Activated naive CD4-positive, alpha-beta T cell treated with anti-CD3 and anti-CD28 coated beads, Interleukin-2, amount 50 U/mL, for 72 hours (primary cell): ENCODE results near the gene PSAPL1. TPM values are rescaled to one million over a fixed set of nuclear protein-coding genes. Genes with fewer than 3 reads are reported as not detected.

Experiments
- ATAC-seq, 2 donors: fragments of 150-1000 bp; cut with Tn5 transposase; 2 replicates each; pipeline ENCODE4 v1.10.0; 2021; ENCODE audit warnings: mild to moderate bottlenecking in 2 of 2, moderate library complexity in 2 of 2
- DNase-seq, 2 donors: peaks; one replicate each; pipeline ENCODE4 v3.0.0; 2021 to 2022; ENCODE audit warnings: low spot score in 2 of 2
- H3K27ac Mint-ChIP-seq, 2 donors: one replicate each; pipeline ENCODE4 v1.8.0; 2022; ENCODE audit warnings: mild to moderate bottlenecking in 2 of 2, mixed read lengths in 2 of 2
- H3K36me3 Mint-ChIP-seq, 2 donors: one replicate each; pipeline ENCODE4 v1.8.0; 2022; ENCODE audit warnings: mixed read lengths in 2 of 2
- H3K9me3 Mint-ChIP-seq, 2 donors: one replicate each; pipeline ENCODE4 v1.8.0; 2022; ENCODE audit warnings: mixed read lengths in 2 of 2
- total RNA-seq, 2 donors: library from RNA; stranded (reverse); gene quantifications; one replicate each; pipeline ENCODE4 v1.2.3, GENCODE V29; 2022

Gene PSAPL1
- total RNA-seq, 2 donors from 2014 or later = not detected

DNA sequence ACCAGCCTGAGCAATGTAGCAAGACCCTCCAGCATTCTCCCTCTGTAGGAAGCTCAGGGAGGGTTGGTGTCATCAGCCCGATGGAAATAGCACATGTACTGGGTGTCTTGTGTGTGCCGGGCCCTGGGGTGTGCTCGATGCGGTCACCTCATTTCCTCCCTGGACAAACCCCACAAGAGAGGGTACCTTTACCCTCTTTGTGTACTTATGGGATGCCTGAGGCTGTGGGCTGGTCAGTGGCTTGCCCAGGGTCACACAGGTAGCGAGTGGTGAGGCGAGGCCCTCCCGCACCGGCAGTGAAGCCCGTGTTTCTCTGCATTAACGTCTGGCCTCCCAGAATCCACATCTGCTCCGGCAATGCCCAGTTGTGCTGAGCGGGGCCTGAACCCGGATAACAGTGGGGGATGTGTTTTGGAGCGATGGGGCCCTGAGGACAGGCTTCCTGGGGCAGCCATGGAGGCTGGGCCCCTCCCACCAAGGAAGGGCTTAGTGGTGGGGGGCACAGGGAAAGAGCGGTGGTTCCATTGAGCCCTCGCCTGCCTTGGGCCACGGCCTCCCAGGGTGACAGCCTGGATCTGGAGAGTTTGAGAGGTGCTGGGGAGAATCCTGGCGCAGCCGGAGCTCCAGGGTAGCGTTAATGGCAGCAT is 8.1 kb downstream of the PSAPL1 start:
- Mint-ChIP-seq H3K36me3 (no peaks in the 10 kb centered on the region), H3K27ac (no peak overlapping the region), H3K9me3 (no peaks in the 10 kb centered on the region)
- ATAC-seq (no peak), DNase-seq (peak in 1 of 2 donors; percentile 18)

DNA sequence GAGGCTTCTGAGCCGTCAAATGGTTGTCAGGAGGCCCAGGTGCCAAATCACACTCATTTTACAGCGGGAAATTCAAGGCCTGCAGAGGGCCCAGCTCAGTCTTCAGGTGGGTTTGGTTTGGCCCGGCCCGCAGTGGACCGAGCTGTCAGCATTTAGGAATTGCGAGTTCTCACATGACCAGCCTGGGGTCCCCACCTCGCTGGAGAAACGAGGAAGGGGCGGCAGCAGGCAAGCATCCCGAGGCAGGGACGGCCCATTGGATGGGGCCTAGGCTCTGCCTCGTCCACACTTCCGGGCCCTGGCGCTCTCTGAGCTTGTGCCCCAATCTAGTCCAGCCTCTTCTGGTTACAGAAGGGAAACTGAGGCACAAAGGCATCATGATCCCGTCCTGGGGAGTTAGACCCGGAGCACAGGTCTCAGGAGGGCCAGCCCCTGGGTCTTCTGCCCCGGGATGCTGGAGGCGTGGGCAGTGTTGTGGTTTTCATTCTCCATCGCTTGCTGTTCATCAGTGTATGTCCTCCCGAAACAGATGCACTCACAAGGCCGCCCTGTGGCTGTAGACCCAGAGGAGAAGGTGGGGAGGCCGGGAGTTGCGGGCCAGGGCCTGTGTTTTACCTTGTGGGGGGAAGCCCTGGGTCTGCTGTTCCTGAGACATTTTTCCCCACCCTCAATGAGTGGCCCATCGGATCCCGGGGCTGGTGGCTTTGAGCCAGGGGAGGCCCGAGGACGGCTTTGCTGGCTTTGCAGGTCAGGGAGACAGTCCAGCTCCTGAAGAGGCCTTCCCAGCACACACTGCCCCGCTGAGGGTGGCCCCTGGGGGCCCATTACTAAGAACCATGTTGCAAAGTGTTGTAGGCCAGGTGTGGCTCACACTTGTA is 8.9 kb downstream of the PSAPL1 start:
- no peaks in the 10 kb centered on the region for H3K9me3 Mint-ChIP-seq
- DNase-seq (peak in 1 of 2 donors; percentile 20), ATAC-seq (no peak)
- no peaks in the 10 kb centered on the region for H3K36me3 Mint-ChIP-seq
- no peak overlapping the region for H3K27ac Mint-ChIP-seq

DNA sequence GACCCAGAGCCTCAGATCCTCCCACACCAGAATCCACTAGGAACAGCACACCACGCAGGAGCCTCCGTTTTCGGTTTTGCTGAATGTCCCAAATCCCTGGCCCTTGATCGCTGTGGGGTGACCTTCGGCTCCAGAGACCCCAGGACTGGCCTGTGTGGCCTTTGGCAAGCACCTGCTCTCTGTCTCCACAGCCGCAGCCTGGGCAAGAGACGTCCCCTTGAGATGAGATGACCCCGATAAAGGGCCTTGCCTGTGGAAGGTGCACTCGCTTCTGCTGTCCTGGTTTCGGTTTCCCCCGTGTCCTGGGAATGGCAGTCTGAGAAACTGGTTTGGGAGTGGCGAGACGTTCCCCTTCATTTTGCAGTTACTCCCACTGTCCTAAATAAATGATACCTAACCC is 9.6 kb downstream of the PSAPL1 start:
- Mint-ChIP-seq H3K36me3 (no peaks in the 10 kb centered on the region), H3K27ac (no peak overlapping the region), H3K9me3 (no peaks in the 10 kb centered on the region)
- DNase-seq (peak in 1 of 2 donors; percentile 45), ATAC-seq (no peak)

DNA sequence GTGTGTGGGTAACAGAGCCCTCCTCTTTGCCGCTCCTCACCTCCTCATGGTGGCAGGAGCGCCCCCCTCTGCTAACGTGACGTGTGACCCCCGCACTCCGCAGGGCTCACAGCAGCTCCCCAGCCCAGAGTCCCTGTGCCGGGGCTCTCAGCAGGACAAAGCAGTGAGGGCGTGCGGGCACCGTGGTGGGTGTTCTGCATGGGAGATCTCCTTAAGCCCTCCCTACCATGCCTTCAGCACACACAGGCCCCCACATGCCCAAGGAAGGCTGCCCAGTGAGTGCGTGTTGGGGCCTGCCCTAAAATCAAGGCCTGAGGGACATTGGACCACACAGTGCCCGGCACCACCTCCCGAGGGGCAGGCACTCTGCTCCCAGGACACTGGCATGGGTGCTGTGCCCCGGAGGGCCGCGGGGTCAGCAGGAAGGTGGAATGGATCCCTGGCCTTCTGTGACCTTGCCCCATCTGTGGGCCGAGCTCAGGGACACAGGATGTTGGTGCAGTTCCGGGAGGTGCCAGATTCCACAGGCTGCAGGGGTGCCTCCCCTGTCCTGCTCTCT is 10.1 kb downstream of the PSAPL1 start:
- peak in 1 of 2 donors; percentile 25 for DNase-seq
- Mint-ChIP-seq H3K36me3 (no peaks in the 10 kb centered on the region), H3K9me3 (no peaks in the 10 kb centered on the region), H3K27ac (no peak overlapping the region)
- no peak for ATAC-seq

DNA sequence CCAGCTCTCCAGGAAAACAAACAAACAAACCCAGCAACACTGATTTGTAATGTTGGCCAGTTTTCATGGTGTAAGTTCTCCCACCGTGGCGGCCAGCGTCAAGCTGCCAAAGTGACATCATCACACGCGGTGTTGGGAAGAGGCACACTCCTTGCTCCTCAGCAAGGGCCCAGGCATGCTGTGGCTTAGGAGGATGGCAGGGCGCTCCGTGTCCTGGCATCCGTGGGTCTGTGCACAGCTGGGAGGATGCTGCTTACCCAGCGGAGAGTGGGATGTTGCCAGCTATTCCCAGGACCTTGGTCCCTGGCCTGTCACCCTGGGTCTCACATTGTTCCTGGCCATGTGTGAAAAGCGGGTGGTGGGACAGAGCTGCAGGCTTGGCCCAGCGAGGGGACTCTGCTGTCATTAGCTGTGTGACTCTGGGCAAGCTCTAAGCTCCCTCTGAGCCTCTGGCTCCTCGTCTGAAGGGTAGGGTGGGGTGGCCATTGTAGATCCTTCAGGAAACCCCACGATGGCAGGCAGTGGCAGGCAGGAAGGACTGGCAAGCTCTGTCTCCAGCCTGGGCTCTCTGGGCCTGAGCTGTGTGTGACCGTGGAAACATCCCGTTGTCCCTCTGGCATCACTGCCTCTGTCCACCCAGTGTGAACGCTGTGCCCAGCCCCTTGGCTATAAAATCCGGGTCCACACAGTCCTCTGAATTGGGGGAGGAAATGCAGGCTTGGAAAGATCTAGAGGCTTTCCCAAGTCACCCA is 10.8 kb downstream of the PSAPL1 start:
- Mint-ChIP-seq H3K27ac (no peak overlapping the region), H3K36me3 (no peaks in the 10 kb centered on the region), H3K9me3 (peaks cover 0 to 1% of the 10 kb centered on the region in 2 donors)
- ATAC-seq = no peak
- DNase-seq = peak in 1 of 2 donors; percentile 31

DNA sequence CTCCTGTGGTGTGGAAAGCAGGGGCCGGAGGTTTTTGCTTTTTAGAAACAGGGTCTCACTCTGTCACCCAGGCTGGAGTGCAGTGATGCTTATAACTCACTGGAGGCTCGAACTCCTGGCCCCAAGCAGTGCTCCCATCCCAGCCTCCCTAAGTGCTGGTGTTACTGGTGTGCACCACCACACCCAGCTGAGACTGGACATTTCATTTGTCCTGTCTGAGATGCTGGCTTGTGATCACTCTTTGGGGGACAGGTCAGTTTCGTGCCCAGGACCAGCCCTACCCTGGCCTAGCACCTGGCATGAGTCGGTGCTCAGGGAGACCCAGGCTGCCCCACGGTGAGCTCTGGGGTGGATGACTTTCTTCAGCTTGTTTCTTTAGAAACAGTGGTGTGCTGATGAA is 11.3 kb downstream of the PSAPL1 start:
- Mint-ChIP-seq H3K9me3 (peaks cover 0 to 6% of the 10 kb centered on the region in 2 donors), H3K36me3 (no peaks in the 10 kb centered on the region), H3K27ac (no peak overlapping the region)
- DNase-seq = peak in 1 of 2 donors; percentile 30
- no peak for ATAC-seq

DNA sequence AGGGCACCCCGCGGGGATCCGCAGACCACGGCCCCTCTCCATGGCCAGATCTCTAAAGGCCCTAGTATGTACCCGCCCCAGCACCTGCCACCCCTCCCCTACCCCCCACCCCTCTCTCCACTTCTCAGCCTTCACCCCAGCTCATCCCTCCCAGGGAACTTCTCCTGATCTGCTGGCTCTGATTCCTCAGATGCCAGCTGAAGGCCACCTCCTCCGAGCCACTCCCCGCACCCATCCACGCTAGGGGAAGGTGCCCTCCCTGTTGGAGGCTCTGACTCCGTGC is 11.9 kb downstream of the PSAPL1 start:
- no peaks in the 10 kb centered on the region for H3K36me3 Mint-ChIP-seq
- DNase-seq = no peak
- no peak for ATAC-seq
- no peak overlapping the region for H3K27ac Mint-ChIP-seq
- peaks cover 0 to 11% of the 10 kb centered on the region in 2 donors for H3K9me3 Mint-ChIP-seq

DNA sequence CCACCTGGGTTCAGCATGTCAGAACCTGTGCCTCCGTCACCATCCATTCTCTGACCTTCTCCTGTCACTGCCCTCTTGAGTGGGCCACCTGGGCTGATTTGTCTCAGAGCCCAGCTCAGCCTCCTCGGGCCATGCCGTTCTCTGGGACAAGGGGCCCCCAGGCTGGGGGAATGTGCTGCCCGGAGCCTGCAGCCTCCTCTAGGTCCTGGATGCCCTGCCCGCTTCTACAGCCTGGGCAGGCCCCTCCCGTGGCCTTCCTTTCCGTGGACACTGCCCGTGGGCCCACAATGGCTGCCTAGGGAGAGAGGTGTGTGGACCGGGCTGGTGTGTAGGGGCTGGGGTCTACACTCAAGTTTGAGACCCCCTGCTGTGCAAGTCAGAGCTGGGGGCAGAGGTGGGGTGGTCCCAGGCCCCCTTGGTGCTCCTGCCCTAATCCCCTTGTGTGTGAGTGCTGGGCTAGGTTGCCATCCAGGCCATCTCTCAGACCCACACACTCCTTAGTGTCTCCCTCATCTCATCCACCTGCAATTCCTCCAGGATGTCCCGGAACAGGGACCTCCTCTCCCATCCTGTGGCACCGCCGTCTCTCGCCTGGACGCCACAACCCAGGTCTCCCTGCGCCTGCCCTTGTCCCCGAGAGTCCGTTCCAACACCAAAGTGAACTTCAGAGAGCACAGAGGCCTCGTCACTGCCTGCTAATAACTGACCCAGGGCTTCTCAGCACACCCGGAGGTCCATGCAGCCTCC is 12.4 kb downstream of the PSAPL1 start:
- DNase-seq = peak in 1 of 2 donors; percentile 49
- no peak overlapping the region for H3K27ac Mint-ChIP-seq

DNA sequence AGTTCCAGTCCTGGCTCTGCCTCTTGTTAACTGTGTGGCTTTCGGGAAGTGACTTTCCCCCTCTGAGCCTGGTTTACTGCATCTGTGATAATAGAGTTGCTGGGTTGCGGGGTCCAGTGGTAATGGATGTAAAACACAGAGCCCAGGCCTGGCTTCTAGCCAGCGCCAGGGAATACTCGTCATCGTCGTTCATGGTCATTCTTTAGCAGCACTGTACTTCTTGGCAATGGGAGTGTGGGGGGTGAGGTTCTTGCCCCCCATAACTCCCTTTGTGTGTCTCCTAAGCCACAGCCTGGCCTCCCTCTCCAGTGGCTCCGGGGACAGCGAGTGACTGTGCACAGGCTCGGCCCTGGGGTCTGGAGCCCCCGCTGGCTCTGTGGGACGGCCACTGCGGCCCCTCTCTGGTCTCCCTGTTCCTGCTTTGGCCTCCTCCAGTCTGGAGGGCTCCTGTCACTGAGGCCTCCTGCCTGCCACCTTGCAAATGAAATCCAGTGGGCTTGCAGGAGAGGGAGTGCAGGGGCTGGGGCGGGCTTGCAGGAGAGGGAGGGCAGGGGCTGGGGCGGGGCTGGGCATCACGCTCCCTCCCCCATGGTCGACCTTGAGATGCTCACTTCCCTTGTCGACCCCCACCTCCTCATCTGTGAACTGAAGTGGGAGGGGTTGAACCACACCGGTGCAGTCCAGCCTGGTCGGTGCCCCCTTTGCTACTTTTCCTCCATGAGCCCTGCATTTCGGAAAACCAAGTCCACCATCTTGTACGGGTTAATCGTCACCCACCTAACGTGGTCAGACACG is 13.2 kb downstream of the PSAPL1 start:
- ATAC-seq (no peak), DNase-seq (peak in 1 of 2 donors; percentile 44)
- no peak overlapping the region for H3K27ac Mint-ChIP-seq
- H3K36me3 Mint-ChIP-seq = no peaks in the 10 kb centered on the region
- peaks cover 2 to 11% of the 10 kb centered on the region in 2 donors for H3K9me3 Mint-ChIP-seq

More for the DNA sequence above, 12.4 kb downstream of the PSAPL1 start:
- H3K9me3 Mint-ChIP-seq = peaks cover 0 to 11% of the 10 kb centered on the region in 2 donors
- no peaks in the 10 kb centered on the region for H3K36me3 Mint-ChIP-seq
- ATAC-seq = no peak

DNA sequence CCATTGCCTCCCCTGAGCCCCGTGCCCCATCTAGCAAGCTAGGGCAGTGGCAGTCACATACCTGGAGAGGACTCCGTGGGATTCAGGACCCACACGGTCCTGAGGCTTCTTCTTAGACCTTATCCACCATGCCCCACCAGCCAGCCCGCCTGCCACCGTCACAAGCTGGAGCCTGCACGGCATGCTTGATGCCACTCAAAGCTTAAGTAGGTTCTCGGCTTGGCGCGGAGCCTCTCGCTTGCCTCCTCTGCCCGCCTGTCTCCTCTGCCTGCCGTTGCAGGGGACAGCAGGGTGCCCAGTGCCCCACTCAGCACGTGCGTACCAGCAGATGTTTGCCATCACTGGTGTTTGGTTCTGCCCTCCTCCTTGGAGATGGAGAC is 14.1 kb downstream of the PSAPL1 start:
- Mint-ChIP-seq H3K9me3 (peaks cover 5 to 15% of the 10 kb centered on the region in 2 donors), H3K27ac (no peak overlapping the region), H3K36me3 (no peaks in the 10 kb centered on the region)
- no peak for DNase-seq
- ATAC-seq = no peak

DNA sequence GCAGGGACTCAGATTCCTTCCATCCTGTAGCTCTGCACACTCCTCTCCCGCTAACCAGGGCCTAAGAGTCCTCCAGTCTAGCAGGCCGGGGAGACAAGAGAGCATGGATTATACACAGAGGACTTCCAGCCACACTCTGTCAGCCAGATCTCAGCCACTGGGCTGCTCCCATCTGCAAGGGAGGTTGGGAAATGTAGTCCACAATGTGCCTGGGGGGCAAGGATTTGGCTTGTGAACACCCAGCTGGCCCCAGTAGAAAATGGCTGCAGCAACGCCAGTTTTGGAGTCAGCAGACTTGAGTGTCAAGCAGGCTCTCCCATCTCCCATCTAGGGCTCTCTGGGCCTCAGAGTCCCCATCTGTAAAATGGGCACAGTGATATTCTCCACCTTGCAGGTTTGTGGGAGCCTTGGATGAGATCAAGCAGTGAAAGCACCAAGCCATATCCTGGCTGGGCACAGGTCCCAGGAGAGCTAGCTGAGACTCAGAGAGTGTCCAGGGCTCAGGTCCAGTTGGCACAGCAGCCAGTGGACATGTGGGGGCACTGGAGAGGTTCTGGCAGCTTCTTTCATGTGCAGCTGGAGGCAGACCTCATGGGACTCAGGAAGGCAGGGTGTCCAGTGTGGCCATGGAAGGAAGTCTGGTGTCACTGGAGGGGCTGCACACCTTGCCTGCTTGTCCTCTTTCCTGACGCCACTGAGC is 14.6 kb downstream of the PSAPL1 start:
- no peak overlapping the region for H3K27ac Mint-ChIP-seq
- ATAC-seq = no peak
- H3K9me3 Mint-ChIP-seq = peaks cover 5 to 17% of the 10 kb centered on the region in 2 donors
- H3K36me3 Mint-ChIP-seq = no peaks in the 10 kb centered on the region
- DNase-seq = peak in 1 of 2 donors; percentile 47

DNA sequence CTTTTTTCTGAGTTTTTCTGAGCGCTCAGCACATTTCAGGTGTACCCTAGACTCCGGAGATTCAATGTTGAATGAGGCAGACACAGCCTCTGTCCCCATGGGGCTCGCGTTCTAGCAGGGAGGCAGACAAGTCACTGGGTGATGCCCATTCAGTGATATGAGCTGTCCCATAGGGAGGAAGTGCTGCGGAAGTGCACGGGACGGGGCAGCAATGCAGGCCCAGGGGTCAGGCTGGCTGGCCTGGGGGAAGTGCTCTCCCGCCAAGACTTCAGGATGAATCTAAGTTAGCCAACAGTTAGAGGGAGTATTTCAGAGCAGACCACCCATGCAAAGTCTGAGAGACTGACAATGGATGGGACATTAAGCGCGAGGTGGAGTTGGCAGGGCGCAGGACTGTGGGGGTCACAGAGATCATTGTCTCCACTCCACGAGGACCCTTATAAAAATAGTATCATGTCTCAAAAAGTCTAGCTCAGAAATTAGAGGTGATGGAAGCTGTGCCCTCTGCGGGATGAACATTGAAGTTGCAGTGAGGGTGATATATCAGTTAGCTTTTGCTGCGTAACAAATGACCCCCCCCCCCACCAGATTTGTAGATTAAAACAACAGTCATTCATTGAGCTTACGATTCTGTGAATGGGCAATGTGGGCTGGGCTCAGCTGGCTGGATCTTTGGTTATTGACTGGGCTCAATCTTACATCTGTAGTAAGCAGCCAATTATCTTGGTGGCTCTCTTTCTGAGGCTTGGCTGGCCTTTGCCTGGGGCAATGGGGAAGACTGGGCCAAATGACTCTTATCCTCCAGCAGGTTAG is 16.4 kb downstream of the PSAPL1 start:
- no peak overlapping the region for H3K27ac Mint-ChIP-seq
- no peaks in the 10 kb centered on the region for H3K36me3 Mint-ChIP-seq
- H3K9me3 Mint-ChIP-seq = peaks cover 5 to 17% of the 10 kb centered on the region in 2 donors
- DNase-seq (peak in 1 of 2 donors; percentile 28), ATAC-seq (no peak)

DNA sequence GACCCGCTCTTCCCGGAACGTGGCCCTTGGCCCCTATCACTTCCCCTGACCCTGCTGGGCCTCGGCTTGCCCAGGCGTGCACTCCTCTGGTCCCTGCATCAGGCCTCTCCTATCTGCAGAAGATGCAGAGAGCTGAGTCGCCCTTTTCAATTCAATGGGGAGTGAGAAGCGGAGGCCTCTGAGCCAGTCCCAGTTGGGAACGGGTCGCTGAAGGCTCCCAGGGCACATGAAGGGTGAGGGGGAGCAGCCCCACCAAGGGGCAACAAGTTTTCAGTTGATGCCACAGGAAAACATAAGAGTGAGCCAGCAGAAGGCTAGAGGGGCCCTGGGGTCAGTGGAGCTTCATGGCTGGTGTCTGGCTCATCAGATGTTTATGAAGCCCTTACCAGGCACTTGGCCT is 17.1 kb downstream of the PSAPL1 start:
- Mint-ChIP-seq H3K27ac (no peak overlapping the region), H3K36me3 (no peaks in the 10 kb centered on the region), H3K9me3 (peaks cover 5 to 17% of the 10 kb centered on the region in 2 donors)
- DNase-seq (no peak), ATAC-seq (no peak)

DNA sequence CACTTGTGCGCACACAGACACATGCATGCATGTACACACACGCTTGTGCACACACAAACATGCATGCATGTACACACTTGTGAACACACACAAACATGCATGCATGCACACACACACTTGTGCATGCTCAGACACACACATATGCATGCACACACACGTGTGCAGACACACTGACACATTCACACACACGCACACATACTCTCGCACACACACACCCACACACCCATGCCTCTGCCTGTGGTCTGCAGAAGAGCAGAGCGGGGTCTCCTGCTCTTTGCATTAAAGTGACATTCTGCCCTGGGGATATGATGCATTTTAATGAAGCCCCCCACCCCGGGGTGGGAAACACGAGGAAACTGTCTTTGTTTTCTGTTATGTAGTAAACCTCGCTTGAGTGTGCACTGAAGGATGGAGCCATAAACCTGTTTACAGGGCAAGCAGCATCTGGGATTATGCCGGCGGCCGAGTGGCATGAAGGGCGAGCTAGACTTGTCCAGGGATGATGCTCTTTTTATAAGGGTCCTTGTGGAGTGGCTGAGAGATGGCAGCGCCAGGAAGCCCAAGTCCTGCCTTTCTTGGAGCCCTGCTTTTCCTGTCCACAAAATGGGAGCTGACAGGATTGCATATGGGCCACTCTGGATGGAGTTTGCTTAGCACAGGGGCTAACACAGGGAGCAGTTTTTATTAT is 17.8 kb downstream of the PSAPL1 start:
- ATAC-seq = no peak
- H3K9me3 Mint-ChIP-seq = peaks cover 5 to 17% of the 10 kb centered on the region in 2 donors
- no peaks in the 10 kb centered on the region for H3K36me3 Mint-ChIP-seq
- no peak overlapping the region for H3K27ac Mint-ChIP-seq
- peak in 1 of 2 donors; percentile 16 for DNase-seq
